Anterior cingulate cortex (tissue), 58 donors: ENCODE measurements around the gene MOCS2.

Experiments used
- DNase-seq, 58 donors: peaks; one replicate each; lab custom pipeline; 2025; lab: John Stamatoyannopoulos, UW

MOCS2 gene

DNA sequence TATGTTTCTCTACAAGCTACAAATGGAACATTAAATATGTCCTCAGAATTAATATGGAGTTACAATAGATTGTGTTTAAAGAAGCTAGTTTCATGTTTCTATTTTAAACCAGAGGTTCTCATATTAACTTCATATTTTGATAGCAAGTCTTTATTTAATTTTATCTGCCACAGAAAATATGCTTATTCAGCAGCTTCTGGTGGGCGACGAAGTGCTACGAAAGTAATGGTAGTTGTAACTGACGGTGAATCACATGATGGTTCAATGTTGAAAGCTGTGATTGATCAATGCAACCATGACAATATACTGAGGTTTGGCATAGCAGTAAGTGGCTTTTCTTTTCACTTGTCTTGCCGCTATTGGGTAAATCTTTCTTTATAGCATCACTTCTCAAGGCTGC is 54.2 kb downstream of the MOCS2 start:
- DNase-seq, result no peak

DNA sequence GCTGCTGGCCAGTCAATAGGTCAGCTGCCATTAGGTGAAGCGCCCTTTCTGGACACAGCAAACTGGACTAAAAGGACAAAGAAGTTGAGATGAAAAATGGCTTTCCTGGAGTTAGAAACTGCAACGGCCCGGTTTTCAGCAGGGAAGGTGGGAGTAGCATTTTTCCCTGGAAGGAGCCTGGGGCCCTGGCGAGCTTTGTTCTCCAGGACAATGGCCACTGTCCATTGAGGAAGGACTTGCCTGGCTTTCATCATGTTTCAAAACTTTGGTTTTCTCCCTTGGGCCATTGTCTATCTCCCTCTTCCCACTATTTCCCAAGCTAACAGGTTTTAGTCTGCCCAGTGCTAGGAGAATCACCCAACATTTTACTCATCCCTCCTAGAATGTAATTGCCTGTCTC is 56.2 kb downstream of the MOCS2 start:
- DNase-seq, result no peak

DNA sequence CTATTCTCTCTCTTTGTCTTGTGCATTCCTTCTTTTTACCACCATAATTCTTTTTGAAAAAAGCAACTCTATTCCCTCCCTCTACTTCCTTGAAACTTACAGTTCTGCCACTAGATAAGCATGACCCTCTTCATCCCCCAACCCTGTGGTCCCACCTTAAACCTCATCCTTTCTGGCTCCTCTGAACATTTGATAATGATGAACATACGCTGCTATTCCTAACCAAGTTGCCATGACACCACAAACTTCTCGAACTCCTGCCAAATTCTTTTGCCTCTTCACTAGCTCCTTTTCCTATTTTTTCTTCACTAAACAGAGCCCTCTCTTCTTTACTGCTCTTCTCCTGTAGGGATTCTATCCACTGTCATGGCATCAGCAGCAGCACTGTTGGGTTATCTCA is 57.1 kb downstream of the MOCS2 start:
- no peak for DNase-seq

DNA sequence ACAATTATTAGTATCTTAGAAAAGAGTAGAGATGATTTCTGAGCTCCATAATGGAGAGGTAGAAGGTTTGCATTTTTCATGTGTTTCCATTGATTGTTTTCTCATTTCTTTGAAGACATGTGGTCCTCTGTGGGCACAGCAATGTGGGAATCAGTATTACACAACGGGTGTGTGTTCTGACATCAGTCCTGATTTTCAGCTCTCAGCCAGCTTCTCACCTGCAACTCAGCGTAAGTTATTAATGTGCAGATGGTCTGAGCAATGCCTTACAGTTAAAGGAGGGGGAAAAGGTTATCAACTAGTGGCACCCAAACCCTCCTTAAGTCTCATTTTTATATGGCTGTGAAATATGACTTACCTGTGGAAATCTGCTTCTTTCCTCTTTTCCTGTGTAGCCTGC is 61.3 kb downstream of the MOCS2 start:
- no peak for DNase-seq
